ENCODE results near the gene PRMT1. TPM values are rescaled to one million over a fixed set of nuclear protein-coding genes. Genes with fewer than 3 reads are reported as not detected.

The PRMT1 gene
- total and polyA plus RNA-seq, 9 of the 15 experiments (the other 6 are each of a cell fraction or from before 2014, with no cell fraction given): 13.3 to 464 (median 326) TPM

GRCh38 chr19:49676136-49676783 is 811 bp upstream of the PRMT1 start (continued):
- TF ChIP-seq MIER1 (IDR thresholded peaks at IDR 0.05; ENCODE audit: low read depth) (peak; percentile 65; the same call in 1 of the 2 replicates), THAP7 (CRISPR knock-in tag; IDR thresholded peaks at IDR 0.05) (no peak), SAFB (IDR thresholded peaks at IDR 0.05; ENCODE audit: borderline replicate concordance, low read depth, low read length) (no peak), PRPF4 (IDR thresholded peaks at IDR 0.05; ENCODE audit: insufficient read depth, low read depth, low read length, poor library complexity, severe bottlenecking) (no peak), CCAR2 (IDR thresholded peaks at IDR 0.05; ENCODE audit: low read depth, low read length) (no peak), CHD2 (IDR thresholded peaks at IDR 0.05; ENCODE audit: low read depth, low read length) (no peak), SRF (CRISPR knock-in tag; IDR thresholded peaks at IDR 0.05) (no peak), IRF9 (tag; IDR thresholded peaks at IDR 0.05) (no peak), MCM2 (IDR thresholded peaks at IDR 0.05; ENCODE audit: low read depth) (no peak), MTA2 (IDR thresholded peaks at IDR 0.05; ENCODE audit: low read depth) (no peak), NR3C1 (CRISPR knock-in tag; IDR thresholded peaks at IDR 0.05) (no peak), ZBTB26 (CRISPR knock-in tag; IDR thresholded peaks at IDR 0.05) (no peak), RNF219 (CRISPR knock-in tag; IDR thresholded peaks at IDR 0.05) (no peak), MXI1 (IDR thresholded peaks at IDR 0.05; ENCODE audit: low read depth, low read length) (no peak), CHAMP1 (IDR thresholded peaks at IDR 0.05) (no peak), ZNF551 (CRISPR knock-in tag; IDR thresholded peaks at IDR 0.05) (no peak), GABPA (tag; conservative IDR thresholded peaks at IDR 0.05; ENCODE audit: low read depth) (no peak), RBM25 (IDR thresholded peaks at IDR 0.05; ENCODE audit: low read depth, low read length, severe bottlenecking) (peak; percentile 89), ZNF121 (CRISPR knock-in tag; conservative IDR thresholded peaks at IDR 0.05) (no peak), RAD51 (IDR thresholded peaks at IDR 0.05; ENCODE audit: borderline replicate concordance, low read depth) (no peak), GABPB2 (CRISPR knock-in tag; conservative IDR thresholded peaks at IDR 0.05) (no peak)
